ENCODE data around the gene EFTUD2.

Gene EFTUD2

DNA sequence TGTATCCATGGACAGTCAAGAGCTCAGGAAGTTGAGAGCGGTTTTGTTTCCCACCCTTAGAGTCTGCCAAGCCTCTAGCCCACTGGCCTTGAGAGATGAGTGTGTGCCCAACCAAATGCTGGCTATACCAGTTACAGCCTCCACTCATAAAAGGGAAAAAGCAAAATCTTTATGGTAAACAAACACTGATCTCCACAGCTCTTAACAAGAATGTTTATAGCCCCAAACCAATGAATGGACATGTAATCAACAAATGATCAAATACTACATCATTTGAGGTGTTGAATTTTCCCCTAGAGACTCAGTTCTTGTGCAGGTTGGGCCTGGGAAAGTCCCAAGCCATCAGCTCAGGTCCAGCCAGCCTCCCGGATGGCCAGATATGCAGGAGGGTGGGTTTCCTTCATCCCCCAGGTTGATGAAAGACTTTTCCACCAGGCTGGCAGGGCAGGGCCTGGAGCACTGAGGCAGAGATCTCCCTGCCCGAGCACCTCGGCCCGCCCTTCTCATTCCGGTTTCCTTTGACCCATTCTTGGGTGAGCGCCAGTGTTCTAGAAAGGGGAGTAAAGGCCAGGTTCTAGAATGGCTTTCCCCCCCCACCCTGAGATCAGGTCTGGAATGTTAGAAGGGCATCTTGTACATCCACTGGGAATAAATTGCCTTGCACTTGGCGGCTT, 3.9 kb upstream of the EFTUD2 start:
- in situ Hi-C loops (cut with HindIII; ENCODE audit: low sequenced_read_pairs), result no loop called here

DNA sequence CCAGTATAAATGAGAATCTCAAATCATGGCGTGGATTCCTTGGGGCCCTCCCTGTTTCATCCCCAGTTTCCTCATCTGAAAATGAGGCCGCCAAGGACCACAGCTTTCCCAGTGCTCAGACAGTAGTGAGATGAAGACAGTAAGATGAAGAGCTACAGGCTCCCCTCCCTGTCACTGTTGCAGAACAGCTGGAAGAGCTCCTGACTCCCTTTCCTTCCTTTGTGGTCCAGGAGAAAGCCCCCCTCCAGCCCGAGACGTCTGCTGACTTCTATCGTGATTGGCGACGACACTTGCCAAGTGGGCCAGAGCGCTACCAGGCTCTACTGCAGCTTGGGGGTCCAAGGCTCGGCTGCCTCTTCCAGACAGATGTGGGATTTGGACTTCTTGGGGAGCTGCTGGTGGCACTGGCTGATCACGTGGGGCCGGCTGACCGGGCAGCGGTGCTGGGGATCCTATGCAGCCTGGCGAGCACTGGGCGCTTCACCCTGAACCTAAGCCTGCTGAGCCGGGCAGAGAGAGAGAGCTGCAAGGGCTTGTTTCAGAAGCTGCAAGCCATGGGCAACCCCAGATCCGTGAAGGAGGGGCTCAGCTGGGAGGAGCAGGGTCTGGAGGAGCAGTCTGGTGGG, 3.0 kb upstream of the EFTUD2 start:
- no peak overlapping the region for H3K4me3 ChIP-seq (ENCODE audit: low read depth, low read length)
- no peak for DNase-seq (ENCODE audit: low read depth, low spot score)
- TF ChIP-seq, protein P1, sequence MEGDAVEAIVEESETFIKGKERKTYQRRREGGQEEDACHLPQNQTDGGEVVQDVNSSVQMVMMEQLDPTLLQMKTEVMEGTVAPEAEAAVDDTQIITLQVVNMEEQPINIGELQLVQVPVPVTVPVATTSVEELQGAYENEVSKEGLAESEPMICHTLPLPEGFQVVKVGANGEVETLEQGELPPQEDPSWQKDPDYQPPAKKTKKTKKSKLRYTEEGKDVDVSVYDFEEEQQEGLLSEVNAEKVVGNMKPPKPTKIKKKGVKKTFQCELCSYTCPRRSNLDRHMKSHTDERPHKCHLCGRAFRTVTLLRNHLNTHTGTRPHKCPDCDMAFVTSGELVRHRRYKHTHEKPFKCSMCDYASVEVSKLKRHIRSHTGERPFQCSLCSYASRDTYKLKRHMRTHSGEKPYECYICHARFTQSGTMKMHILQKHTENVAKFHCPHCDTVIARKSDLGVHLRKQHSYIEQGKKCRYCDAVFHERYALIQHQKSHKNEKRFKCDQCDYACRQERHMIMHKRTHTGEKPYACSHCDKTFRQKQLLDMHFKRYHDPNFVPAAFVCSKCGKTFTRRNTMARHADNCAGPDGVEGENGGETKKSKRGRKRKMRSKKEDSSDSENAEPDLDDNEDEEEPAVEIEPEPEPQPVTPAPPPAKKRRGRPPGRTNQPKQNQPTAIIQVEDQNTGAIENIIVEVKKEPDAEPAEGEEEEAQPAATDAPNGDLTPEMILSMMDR (IDR thresholded peaks at IDR 0.05; ENCODE audit: low read depth, low read length), result no peak
- in situ Hi-C loops (cut with HindIII; ENCODE audit: low sequenced_read_pairs), result no loop called here

More for the DNA sequence above, 3.9 kb upstream of the EFTUD2 start:
- DNase-seq (ENCODE audit: low read depth, low spot score), result no peak
- H3K4me3 ChIP-seq (ENCODE audit: low read depth, low read length), result no peak overlapping the region
- TF ChIP-seq, protein P1 (IDR thresholded peaks at IDR 0.05; ENCODE audit: low read depth, low read length), result no peak

DNA sequence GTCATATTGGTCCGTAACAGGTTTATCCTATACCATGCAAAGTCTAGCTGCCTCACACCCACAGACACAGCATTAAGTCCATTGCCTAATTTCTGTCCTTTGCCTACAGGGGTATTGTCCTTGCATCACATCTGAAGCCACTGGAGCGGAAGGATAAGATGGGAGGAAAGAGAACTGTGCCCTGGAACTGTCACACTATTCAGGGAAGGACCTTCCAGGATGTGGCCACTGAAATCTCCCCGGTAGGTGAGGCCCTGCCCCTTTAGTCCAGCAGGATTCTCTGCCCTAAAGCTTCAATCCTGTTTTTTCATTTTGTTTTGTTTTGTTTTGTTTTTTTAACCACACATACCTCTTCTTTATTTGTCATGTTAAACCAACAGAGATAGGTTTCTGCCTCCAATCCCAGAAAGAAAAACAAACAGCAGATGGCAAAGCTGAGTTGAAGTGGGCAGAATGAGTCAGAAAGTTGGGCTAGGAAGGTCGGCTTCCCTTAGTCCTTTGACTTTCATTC, 2.2 kb upstream of the EFTUD2 start:
- H3K4me3 ChIP-seq (ENCODE audit: low read depth, low read length), result no peak overlapping the region
- peak; percentile 74 for DNase-seq (ENCODE audit: low read depth, low spot score)

DNA sequence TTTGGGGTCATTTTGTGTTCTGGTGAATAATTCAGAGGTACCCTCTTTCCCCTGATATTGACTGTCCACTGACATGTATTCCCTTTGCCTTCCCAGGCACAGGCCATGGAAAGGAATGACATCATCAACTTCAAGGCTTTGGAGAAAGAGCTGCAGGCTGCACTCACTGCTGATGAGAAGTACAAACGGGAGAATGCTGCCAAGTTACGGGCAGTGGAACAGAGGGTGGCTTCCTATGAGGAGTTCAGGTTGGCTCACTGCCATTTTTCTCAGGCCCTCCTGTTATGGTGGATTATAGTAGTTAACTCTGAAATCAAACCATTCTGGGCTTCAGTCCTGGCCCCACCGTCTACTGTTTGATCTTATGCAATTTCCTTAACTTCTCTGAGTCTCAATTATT, 1.6 kb upstream of the EFTUD2 start:
- peak; percentile 90 for DNase-seq (ENCODE audit: low read depth, low spot score)
- in situ Hi-C loops (cut with HindIII; ENCODE audit: low sequenced_read_pairs), result no loop called here
- no peak overlapping the region for H3K4me3 ChIP-seq (ENCODE audit: low read depth, low read length)
- TF ChIP-seq, protein P1 (IDR thresholded peaks at IDR 0.05; ENCODE audit: low read depth, low read length), result no peak

More for the DNA sequence above, 2.2 kb upstream of the EFTUD2 start:
- in situ Hi-C loops (cut with HindIII; ENCODE audit: low sequenced_read_pairs), result no loop called here
- TF ChIP-seq, protein P1 (IDR thresholded peaks at IDR 0.05; ENCODE audit: low read depth, low read length), result no peak

DNA sequence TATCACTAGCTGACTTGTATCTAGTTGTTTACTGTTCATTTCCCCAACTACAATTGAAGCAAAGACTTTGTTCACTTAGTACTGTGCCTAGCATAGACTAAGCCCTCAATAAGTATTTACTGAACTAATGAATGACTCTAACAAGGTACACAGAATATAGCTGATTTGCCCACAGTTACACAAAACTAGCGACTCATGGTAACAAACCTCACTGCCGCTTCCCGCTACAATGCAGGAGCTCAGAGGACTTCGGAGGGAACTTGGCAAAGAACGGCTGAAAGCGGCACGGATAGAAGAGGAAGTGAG, 524 bp downstream of the EFTUD2 start:
- peak overlapping the region; percentile 80 for H3K4me3 ChIP-seq (ENCODE audit: low read depth, low read length)
- in situ Hi-C loops (cut with HindIII; ENCODE audit: low sequenced_read_pairs), result no loop called here
- no peak for DNase-seq (ENCODE audit: low read depth, low spot score)
- TF ChIP-seq, protein P1 (IDR thresholded peaks at IDR 0.05; ENCODE audit: low read depth, low read length), result no peak

DNA sequence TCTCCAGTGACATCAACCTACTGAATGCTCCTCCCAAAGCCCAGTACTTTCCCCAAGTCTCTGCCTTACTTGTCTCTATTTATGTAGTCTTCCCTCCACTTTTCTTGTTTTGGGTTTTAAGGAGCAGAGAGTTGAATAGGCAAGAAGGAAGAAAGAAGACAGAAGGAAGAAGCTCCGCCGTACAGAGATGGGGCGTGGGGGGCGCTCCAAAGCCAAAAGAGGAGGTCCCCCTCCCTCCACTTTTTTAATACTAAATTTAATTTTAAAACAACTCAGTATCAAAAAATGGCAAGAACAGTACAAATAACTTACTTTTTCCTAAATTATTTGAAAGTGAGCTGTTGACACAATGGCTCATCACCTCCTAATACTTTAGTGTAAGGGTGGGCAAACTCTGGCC, 4.6 kb downstream of the EFTUD2 start:
- no peak for DNase-seq (ENCODE audit: low read depth, low spot score)
- no peak overlapping the region for H3K4me3 ChIP-seq (ENCODE audit: low read depth, low read length)
- TF ChIP-seq, protein P1 (IDR thresholded peaks at IDR 0.05; ENCODE audit: low read depth, low read length), result no peak
- in situ Hi-C loops (cut with HindIII; ENCODE audit: low sequenced_read_pairs), result no loop called here
